AG09319 (cell line): ENCODE measurements around the gene UQCRC2.

ENCODE experiments used
- DNase-seq: peaks from one replicate; pipeline ENCODE4 v3.0.0-alpha.2; 2010; ENCODE audit warnings: low read depth; ENCODE audit errors: extremely low read depth
- CTCF ChIP-seq: IDR thresholded peaks from 2 replicates; pipeline ENCODE4 v1.5.1; 2011; ENCODE audit warnings: low read depth, mild to moderate bottlenecking, inconsistent platforms, low read length, moderate library complexity

UQCRC2 gene

GRCh38 chr16:22029632-22030031, 76.5 kb downstream of the UQCRC2 start:
- DNase-seq, result no peak

DNA sequence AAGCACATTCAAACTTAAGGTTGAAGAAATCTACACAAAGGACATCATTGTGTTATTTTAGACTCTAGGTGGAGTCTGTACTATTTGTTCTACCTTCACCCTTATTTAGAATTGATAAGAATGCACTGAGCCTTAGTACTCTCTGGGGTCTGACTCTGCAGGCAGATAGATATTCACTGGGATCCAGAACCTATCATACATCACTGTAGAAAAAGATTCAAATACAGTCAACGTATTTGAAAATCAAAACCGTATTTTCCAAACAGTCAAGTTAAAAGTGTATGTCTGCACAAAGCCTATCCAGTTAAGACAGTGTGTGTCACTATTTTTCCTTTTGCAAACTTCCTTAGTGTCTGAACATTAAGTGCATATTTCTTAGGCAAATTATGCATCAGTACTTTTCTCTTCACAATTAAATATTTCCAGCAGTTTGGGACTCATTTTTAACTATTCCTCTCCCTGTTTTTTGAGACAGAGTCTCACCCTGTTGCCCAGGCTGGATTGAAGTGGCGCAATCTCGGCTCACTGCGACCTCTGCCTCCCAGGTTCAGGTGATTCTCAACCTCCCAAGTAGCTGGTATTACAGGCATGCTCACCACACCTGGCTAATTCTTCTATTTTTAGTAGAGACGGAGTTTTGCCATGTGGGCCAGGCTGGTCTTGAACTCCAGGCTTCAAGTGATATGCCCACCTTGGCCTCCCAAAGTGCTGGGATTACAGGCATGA, 77.1 kb downstream of the UQCRC2 start:
- no peak for DNase-seq
- no peak for TF ChIP-seq CTCF

More at GRCh38 chr16:22029632-22030031, 76.5 kb downstream of the UQCRC2 start:
- no peak for TF ChIP-seq CTCF

DNA sequence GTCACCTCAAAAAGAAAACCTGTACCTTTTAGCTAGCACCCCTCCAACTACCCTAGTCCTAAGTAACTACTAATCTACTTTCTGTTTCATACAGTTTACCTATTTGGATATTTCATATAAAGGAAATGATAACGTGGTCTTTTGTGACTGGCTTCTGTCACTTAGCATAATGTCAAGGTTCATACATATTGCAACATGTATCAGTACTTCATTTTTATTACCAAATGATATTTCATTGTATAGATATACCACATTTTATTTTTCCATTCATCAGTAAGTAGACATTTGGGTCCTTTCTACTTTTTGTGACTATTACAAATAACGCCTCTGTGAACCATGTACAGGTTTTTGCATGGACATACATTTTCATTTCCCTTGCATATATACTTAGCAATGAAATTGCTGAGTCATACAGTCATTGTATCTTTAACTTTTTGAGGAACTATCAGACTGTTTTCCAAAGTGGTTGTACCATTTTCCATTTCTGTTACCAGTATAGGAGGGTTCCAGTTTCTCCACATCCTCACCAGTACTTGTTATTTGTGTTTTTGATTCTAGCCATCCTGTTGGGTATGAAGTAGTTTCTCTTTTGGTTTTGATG, 78.4 kb downstream of the UQCRC2 start:
- DNase-seq, result no peak

More for the DNA sequence above, 78.4 kb downstream of the UQCRC2 start:
- TF ChIP-seq CTCF, result no peak
